ENCODE results near the gene ATG4B. TPM values are rescaled to one million over a fixed set of nuclear protein-coding genes. Genes with fewer than 3 reads are reported as not detected.

The ATG4B gene
- total and polyA plus RNA-seq, 7 experiments from 2014 or later: 49.7 to 131 (median 91.5) TPM

DNA sequence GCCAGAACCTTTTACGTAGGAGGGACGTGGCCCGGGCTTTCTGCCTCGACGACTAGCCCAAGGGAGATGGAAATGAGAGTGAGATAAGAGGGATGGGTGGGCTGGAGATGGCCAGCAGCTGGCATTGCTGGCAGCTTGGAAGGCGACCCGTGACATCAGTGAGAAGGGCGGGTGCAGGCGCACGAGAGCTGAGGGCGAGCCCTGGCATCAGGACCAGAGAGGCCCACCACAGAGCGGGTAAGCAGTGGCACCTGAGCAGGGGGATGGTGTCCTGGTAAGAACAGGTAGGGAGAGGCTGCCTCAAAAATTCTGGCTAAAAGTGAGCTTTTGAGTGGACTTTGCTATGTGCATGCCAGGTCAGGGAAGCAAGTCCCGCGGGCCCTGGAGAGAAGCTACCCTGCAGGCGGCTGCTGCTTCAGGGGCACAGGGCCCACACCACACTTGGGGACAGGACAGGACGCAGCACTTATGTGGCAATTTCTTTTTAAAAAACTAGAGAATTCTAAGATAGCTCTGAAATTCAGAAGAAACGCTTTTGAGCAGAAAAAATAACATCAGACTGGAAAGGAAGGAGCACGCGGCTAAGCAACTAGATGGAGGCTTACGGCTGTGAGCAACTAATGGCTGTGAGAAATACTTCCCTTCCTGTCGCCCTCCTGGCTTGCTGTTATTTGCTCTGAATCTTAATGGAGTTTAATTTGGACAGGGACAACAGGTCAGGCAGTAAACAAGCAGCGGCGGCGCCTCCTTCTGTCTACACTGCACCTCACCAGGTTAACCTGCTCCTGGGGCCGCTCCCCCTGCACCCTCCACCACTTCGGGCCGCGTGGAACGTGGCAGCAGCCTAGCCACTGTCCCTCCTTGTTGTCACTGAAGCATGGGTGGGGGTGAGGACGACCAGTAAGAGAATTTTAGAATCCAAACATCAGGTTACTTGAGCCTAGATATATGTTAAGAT lies 21.0 kb upstream of the ATG4B start:
- CTCF ChIA-PET: no interaction called here
- peaks cover 19 to 52% (median 43%) of the 10 kb centered on the region in 7 donors for H3K4me1 Mint-ChIP-seq
- H3K27ac Mint-ChIP-seq: peak overlapping the region in 7 of 9 donors; percentile 6 to 97 (median 86)
- Histone ChIP-seq H3K36me3 (ENCODE audit: control insufficient read depth in 2 of 3, insufficient read depth in 3 of 3, low read length in 3 of 3) (no peaks in the 10 kb centered on the region), H3K4me1 (ENCODE audit: control insufficient read depth in 2 of 2, insufficient read depth in 2 of 2, low read length in 2 of 2) (peaks cover 13 to 18% of the 10 kb centered on the region in 2 donors), H3K4me3 (ENCODE audit: low read length) (peak overlapping the region; percentile 68), H3K27ac (ENCODE audit: low read depth, low read length) (peak overlapping the region; percentile 75), H3K27me3 (ENCODE audit: control insufficient read depth in 2 of 2, insufficient read depth in 2 of 2, low read length in 2 of 2) (no peaks in the 10 kb centered on the region), H3K9me3 (ENCODE audit: control insufficient read depth in 2 of 3, low read length in 3 of 3) (no peaks in the 10 kb centered on the region)
- ATAC-seq (no peak), DNase-seq (no peak)
- H3K4me3 Mint-ChIP-seq: peak overlapping the region; percentile 53 to 96 (median 90)
- intact Hi-C loops (cut with micrococcal nuclease): loop anchor here (1.0 to 10.0 kb wide), 10 partner anchors 21 to 1052 kb away; partner anchors contain the start of genes ATG4B (in 2 of the 2), DTYMK (in 2 of the 2), DUSP28 (in 2 of the 2) and ING5 (in 2 of the 2)
- no peaks in the 10 kb centered on the region for H3K27me3 Mint-ChIP-seq
- peaks cover 0 to 23% (median 6%) of the 10 kb centered on the region in 5 donors for H3K36me3 Mint-ChIP-seq
- POLR2A ChIA-PET: interaction anchor here (1.8 kb wide), 1 partner anchor 21 kb away, joined by 7 read pairs; the partner anchor contains the start of genes ATG4B and THAP4
- peaks cover 0 to 1% (median 0%) of the 10 kb centered on the region in 11 donors for H3K9me3 Mint-ChIP-seq

- H3K27me3 ChIP-seq (ENCODE audit: control insufficient read depth in 2 of 2, insufficient read depth in 2 of 2, low read length in 2 of 2): no peaks in the 10 kb centered on the region
- CTCF ChIA-PET: interaction anchor here (0.8 to 0.9 kb wide), 2 partner anchors 41 to 302 kb away, joined by 3 to 4 read pairs; partner anchors contain the start of gene HDLBP
- peak in 8 of 9 donors; percentile 41 to 71 (median 60) for DNase-seq
- ATAC-seq: peak; percentile 77
- Mint-ChIP-seq H3K36me3 (peaks cover 0 to 25% (median 6%) of the 10 kb centered on the region in 5 donors), H3K4me1 (peaks cover 23 to 49% (median 43%) of the 10 kb centered on the region in 7 donors), H3K9me3 (peaks cover 0 to 1% (median 0%) of the 10 kb centered on the region in 11 donors), H3K27me3 (no peaks in the 10 kb centered on the region), H3K27ac (peak overlapping the region; percentile 85 to 98 (median 94)), H3K4me3 (peak overlapping the region; percentile 79 to 96 (median 91))
- peaks cover 13 to 18% of the 10 kb centered on the region in 2 donors for H3K4me1 ChIP-seq (ENCODE audit: control insufficient read depth in 2 of 2, insufficient read depth in 2 of 2, low read length in 2 of 2)
- peak overlapping the region; percentile 68 for H3K4me3 ChIP-seq (ENCODE audit: low read length)
- peak overlapping the region; percentile 75 for H3K27ac ChIP-seq (ENCODE audit: low read depth, low read length)
- intact Hi-C loops (cut with micrococcal nuclease): loop anchor here (1.0 to 10.0 kb wide), 10 partner anchors 20 to 1053 kb away; partner anchors contain the start of genes ATG4B (in 2 of the 2), DTYMK (in 2 of the 2), DUSP28 (in 2 of the 2) and ING5 (in 2 of the 2)
- H3K36me3 ChIP-seq (ENCODE audit: control insufficient read depth in 2 of 3, insufficient read depth in 3 of 3, low read length in 3 of 3): no peaks in the 10 kb centered on the region
- no peaks in the 10 kb centered on the region for H3K9me3 ChIP-seq (ENCODE audit: control insufficient read depth in 2 of 3, low read length in 3 of 3)
- POLR2A ChIA-PET: interaction anchor here (0.6 to 1.6 kb wide), 4 partner anchors 20 to 242 kb away, joined by 3 to 13 read pairs (median 7); partner anchors contain the start of genes ATG4B, DTYMK, ING5 and THAP4
These were observed 19.9 kb upstream of the ATG4B start for GRCh38 chr2:241617431-241618154.

- H3K9me3 Mint-ChIP-seq: peaks cover 0 to 1% (median 0%) of the 10 kb centered on the region in 11 donors
- peak overlapping the region; percentile 75 for H3K27ac ChIP-seq (ENCODE audit: low read depth, low read length)
- no peaks in the 10 kb centered on the region for H3K9me3 ChIP-seq (ENCODE audit: control insufficient read depth in 2 of 3, low read length in 3 of 3)
- intact Hi-C loops (cut with micrococcal nuclease): loop anchor here (5.0 to 10.0 kb wide), 3 partner anchors 264 to 1054 kb away; partner anchors contain the start of genes DUSP28 (in 2 of the 2) and RNPEPL1 (in 2 of the 2)
- peaks cover 13 to 18% of the 10 kb centered on the region in 2 donors for H3K4me1 ChIP-seq (ENCODE audit: control insufficient read depth in 2 of 2, insufficient read depth in 2 of 2, low read length in 2 of 2)
- H3K4me3 Mint-ChIP-seq: peak overlapping the region in 9 of 10 donors; percentile 32 to 96 (median 89)
- H3K27ac Mint-ChIP-seq: peak overlapping the region; percentile 85 to 98 (median 94)
- peaks cover 0 to 25% (median 6%) of the 10 kb centered on the region in 5 donors for H3K36me3 Mint-ChIP-seq
- no peaks in the 10 kb centered on the region for H3K27me3 Mint-ChIP-seq
- no peak for DNase-seq
- ChIA-PET POLR2A (interaction anchor here (1.5 to 1.6 kb wide), 3 partner anchors 19 to 83 kb away, joined by 6 to 13 read pairs (median 8); partner anchors contain the start of genes ATG4B, DTYMK, ING5 and THAP4), CTCF (interaction anchor here (0.8 to 0.9 kb wide), 2 partner anchors 40 to 303 kb away, joined by 3 to 4 read pairs; partner anchors contain the start of gene HDLBP)
- H3K27me3 ChIP-seq (ENCODE audit: control insufficient read depth in 2 of 2, insufficient read depth in 2 of 2, low read length in 2 of 2): no peaks in the 10 kb centered on the region
- peaks cover 23 to 49% (median 43%) of the 10 kb centered on the region in 7 donors for H3K4me1 Mint-ChIP-seq
- ATAC-seq: no peak
- peak overlapping the region; percentile 68 for H3K4me3 ChIP-seq (ENCODE audit: low read length)
- no peaks in the 10 kb centered on the region for H3K36me3 ChIP-seq (ENCODE audit: control insufficient read depth in 2 of 3, insufficient read depth in 3 of 3, low read length in 3 of 3)
These were observed 19.1 kb upstream of the ATG4B start for GRCh38 chr2:241618296-241618805.

- peak overlapping the region in 3 of 10 donors; percentile 6 to 91 (median 32) for H3K4me3 Mint-ChIP-seq
- intact Hi-C loops (cut with micrococcal nuclease): loop anchor here (5.0 to 10.0 kb wide), 3 partner anchors 263 to 1054 kb away; partner anchors contain the start of genes DUSP28 (in 2 of the 2) and RNPEPL1 (in 2 of the 2)
- peaks cover 23 to 49% (median 43%) of the 10 kb centered on the region in 7 donors for H3K4me1 Mint-ChIP-seq
- peaks cover 0 to 1% (median 0%) of the 10 kb centered on the region in 11 donors for H3K9me3 Mint-ChIP-seq
- DNase-seq (no peak), ATAC-seq (no peak)
- H3K36me3 Mint-ChIP-seq: peaks cover 0 to 25% (median 6%) of the 10 kb centered on the region in 5 donors
- H3K27me3 Mint-ChIP-seq: no peaks in the 10 kb centered on the region
- Histone ChIP-seq H3K4me1 (ENCODE audit: control insufficient read depth in 2 of 2, insufficient read depth in 2 of 2, low read length in 2 of 2) (peaks cover 13 to 18% of the 10 kb centered on the region in 2 donors), H3K4me3 (ENCODE audit: low read length) (no peak overlapping the region), H3K9me3 (ENCODE audit: control insufficient read depth in 2 of 3, low read length in 3 of 3) (no peaks in the 10 kb centered on the region), H3K36me3 (ENCODE audit: control insufficient read depth in 2 of 3, insufficient read depth in 3 of 3, low read length in 3 of 3) (no peaks in the 10 kb centered on the region), H3K27ac (ENCODE audit: low read depth, low read length) (no peak overlapping the region), H3K27me3 (ENCODE audit: control insufficient read depth in 2 of 2, insufficient read depth in 2 of 2, low read length in 2 of 2) (no peaks in the 10 kb centered on the region)
- H3K27ac Mint-ChIP-seq: peak overlapping the region in 7 of 9 donors; percentile 30 to 98 (median 86)
- CTCF ChIA-PET: interaction anchor here (0.5 kb wide), 1 partner anchor 27 kb away, joined by 3 read pairs; no protein-coding TSS in a partner anchor
- POLR2A ChIA-PET: no interaction called here
These were observed 18.7 kb upstream of the ATG4B start for GRCh38 chr2:241618829-241619228.

GRCh38 chr2:241619597-241620418 lies 17.7 kb upstream of the ATG4B start:
- H3K4me1 Mint-ChIP-seq: peaks cover 23 to 47% (median 40%) of the 10 kb centered on the region in 7 donors
- intact Hi-C loops (cut with micrococcal nuclease): loop anchor here (5.0 to 10.0 kb wide), 3 partner anchors 262 to 1055 kb away; partner anchors contain the start of genes DUSP28 (in 2 of the 2) and RNPEPL1 (in 2 of the 2)
- no peak overlapping the region for H3K4me3 Mint-ChIP-seq

More at GRCh38 chr2:241619597-241620418, 17.7 kb upstream of the ATG4B start:
- ChIA-PET POLR2A (no interaction called here), CTCF (no interaction called here)
- peak; percentile 19 for ATAC-seq
- peak overlapping the region in 3 of 9 donors; percentile 41 to 62 (median 60) for H3K27ac Mint-ChIP-seq
- no peaks in the 10 kb centered on the region for H3K27me3 ChIP-seq (ENCODE audit: control insufficient read depth in 2 of 2, insufficient read depth in 2 of 2, low read length in 2 of 2)
- H3K36me3 ChIP-seq (ENCODE audit: control insufficient read depth in 2 of 3, insufficient read depth in 3 of 3, low read length in 3 of 3): no peaks in the 10 kb centered on the region
- H3K27ac ChIP-seq (ENCODE audit: low read depth, low read length): no peak overlapping the region
- H3K4me3 ChIP-seq (ENCODE audit: low read length): no peak overlapping the region
- no peaks in the 10 kb centered on the region for H3K27me3 Mint-ChIP-seq
- peaks cover 0 to 1% (median 0%) of the 10 kb centered on the region in 11 donors for H3K9me3 Mint-ChIP-seq
- no peaks in the 10 kb centered on the region for H3K9me3 ChIP-seq (ENCODE audit: control insufficient read depth in 2 of 3, low read length in 3 of 3)
- peaks cover 0 to 23% (median 6%) of the 10 kb centered on the region in 5 donors for H3K36me3 Mint-ChIP-seq
- no peak for DNase-seq
- peaks cover 13 to 18% of the 10 kb centered on the region in 2 donors for H3K4me1 ChIP-seq (ENCODE audit: control insufficient read depth in 2 of 2, insufficient read depth in 2 of 2, low read length in 2 of 2)

Data from naive thymus-derived CD4-positive, alpha-beta T cell (primary cell).